MM.1S (cell line): ENCODE measurements around the gene BRD1.

Experiments
- CTCF ChIP-seq: fragments of 300-600 bp; sonication (generic); IDR thresholded peaks from 2 replicates; pipeline ENCODE4 v1.5.1; 2016; ENCODE audit warnings: antibody characterized with exemption, low read length, mixed read lengths
- EZH2 ChIP-seq: fragments of 300-600 bp; sonication (generic); optimal IDR thresholded peaks from 2 replicates; pipeline ENCODE3; 2017; ENCODE audit warnings: low read depth, mild to moderate bottlenecking, antibody characterized with exemption, low read length, mixed read lengths
- EZH2phosphoT487 ChIP-seq: fragments of 300-600 bp; sonication (generic); IDR thresholded peaks from 2 replicates; pipeline ENCODE4 v1.6.1; 2018; ENCODE audit warnings: antibody characterized with exemption, low read length

DNA sequence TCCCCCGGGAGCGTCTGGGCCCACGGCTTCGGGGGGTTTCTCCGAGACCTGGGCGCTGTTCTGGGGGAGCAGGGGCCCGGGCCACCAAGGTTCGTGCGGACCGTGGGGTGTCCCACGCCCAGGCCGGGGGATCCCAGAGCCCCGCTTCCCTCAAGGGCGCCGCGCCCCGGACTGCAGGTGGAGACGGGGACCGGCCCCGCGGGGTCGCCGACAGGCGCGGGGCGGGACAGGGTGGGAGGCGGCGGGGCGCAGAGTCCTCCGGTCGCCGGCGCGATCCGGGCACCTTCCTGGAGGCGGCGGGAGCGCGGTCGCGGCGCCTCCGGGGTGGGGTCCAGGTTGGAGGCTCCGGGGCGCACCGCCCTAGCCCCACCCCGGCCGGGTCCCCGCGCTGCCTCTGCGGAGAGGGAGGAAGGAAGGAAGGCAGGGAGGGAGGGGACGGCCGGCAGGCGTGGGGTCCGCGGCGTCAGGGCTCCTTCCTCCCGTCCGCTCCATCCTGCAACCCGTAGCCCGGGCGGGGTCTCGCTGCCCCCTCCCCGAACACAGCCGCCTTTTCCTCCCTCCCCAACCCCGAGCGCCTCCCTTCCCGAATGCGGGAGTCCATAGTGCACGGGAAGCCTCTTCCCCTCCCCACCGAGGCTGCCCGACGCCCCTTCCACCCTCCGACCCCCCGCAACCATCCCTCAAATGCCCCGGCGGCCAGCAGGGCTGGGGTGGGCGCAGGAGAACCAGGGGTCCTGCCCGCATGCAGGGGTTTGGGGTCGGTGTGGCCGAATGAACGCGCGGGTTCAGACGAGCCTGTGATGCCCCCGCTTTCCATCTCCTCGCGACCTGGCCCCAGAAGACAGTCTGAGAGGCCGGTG, 21.7 kb upstream of the BRD1 start:
- TF ChIP-seq CTCF (no peak), EZH2 (no peak), EZH2phosphoT487 (no peak)
